HS-5 (cell line): Measurements from ENCODE around the gene PLD5.
"Not testable (repeated sequence)": the region's sequence is repeated elsewhere in the genome, so short reads cannot be mapped to it uniquely, and the experiment has no call there.

Experiments used
- DNase-seq: peaks from one replicate; pipeline ENCODE4 v3.0.0-alpha.2; 2012; ENCODE audit warnings: low read depth

The PLD5 gene

GRCh38 chr1:242276769-242277168, 247.7 kb downstream of the PLD5 start:
- not testable (repeated sequence) for DNase-seq

- DNase-seq: not testable (repeated sequence)
These were observed 257.5 kb downstream of the PLD5 start for GRCh38 chr1:242267004-242267403.

GRCh38 chr1:242264419-242264818, 260.1 kb downstream of the PLD5 start:
- not testable (repeated sequence) for DNase-seq

GRCh38 chr1:242245255-242245654, 279.2 kb downstream of the PLD5 start:
- DNase-seq: no peak

- no peak for DNase-seq
These were observed 281.0 kb downstream of the PLD5 start for GRCh38 chr1:242243472-242243871.

GRCh38 chr1:242242983-242243382, 281.5 kb downstream of the PLD5 start:
- no peak for DNase-seq

GRCh38 chr1:242241936-242242335, 282.6 kb downstream of the PLD5 start:
- DNase-seq: no peak

- no peak for DNase-seq
These were observed 283.8 kb downstream of the PLD5 start for GRCh38 chr1:242240691-242241090.

- DNase-seq: no peak
These were observed 284.4 kb downstream of the PLD5 start for GRCh38 chr1:242240077-242240476.

GRCh38 chr1:242239398-242239797, 285.1 kb downstream of the PLD5 start:
- no peak for DNase-seq

GRCh38 chr1:242237051-242237450, 287.4 kb downstream of the PLD5 start:
- DNase-seq: no peak

- DNase-seq: no peak
These were observed 295.5 kb downstream of the PLD5 start for GRCh38 chr1:242228991-242229390.

- no peak for DNase-seq
These were observed 298.5 kb downstream of the PLD5 start for GRCh38 chr1:242225767-242226573.

- DNase-seq: not testable (repeated sequence)
These were observed 299.4 kb downstream of the PLD5 start for GRCh38 chr1:242224878-242225766.

GRCh38 chr1:242224461-242224860, 300.0 kb downstream of the PLD5 start:
- no peak for DNase-seq

- no peak for DNase-seq
These were observed 304.6 kb downstream of the PLD5 start for GRCh38 chr1:242219905-242220304.

- DNase-seq: no peak
These were observed 305.1 kb downstream of the PLD5 start for GRCh38 chr1:242219298-242219901.

GRCh38 chr1:242216368-242216767, 308.1 kb downstream of the PLD5 start:
- no peak for DNase-seq

GRCh38 chr1:242214455-242214854, 310.0 kb downstream of the PLD5 start:
- DNase-seq: not testable (repeated sequence)

GRCh38 chr1:242212961-242213360, 311.5 kb downstream of the PLD5 start:
- not testable (repeated sequence) for DNase-seq

- DNase-seq: no peak
These were observed 312.1 kb downstream of the PLD5 start for GRCh38 chr1:242212401-242212800.

GRCh38 chr1:242211254-242212022, 313.1 kb downstream of the PLD5 start:
- DNase-seq: no peak
